K562 treated with DMSO at 1 percent for 24 hours (cell line): ENCODE results near the gene PSME2. TPM values are rescaled to one million over a fixed set of nuclear protein-coding genes. Genes with fewer than 3 reads are reported as not detected.

Experiments used
- total RNA-seq: library from RNA; unstranded; fragments of 300-600 nt; gene quantifications from 2 replicates; pipeline ENCODE4 v1.2.3, GENCODE V29; 2022; ENCODE audit warnings: low read depth; ENCODE audit not compliant: insufficient read depth

Gene PSME2
- total RNA-seq, 1 experiment from 2014 or later, result 119 TPM

Other genes with a start within 250 kb of the PSME2 start
- gene DHRS4, start 192.8 kb downstream of the PSME2 start, total RNA-seq, result 35.2 and 36.2 TPM in 2 replicates
- gene DHRS4L2, start 157.7 kb downstream of the PSME2 start, total RNA-seq, result 12.8 and 14.9 TPM in 2 replicates
- gene CARMIL3, start 94.6 kb downstream of the PSME2 start, total RNA-seq, result 0.16 TPM in 1 of 2 replicates, not detected in the other
- not detected in 2 replicates for gene CPNE6, start 75.0 kb downstream of the PSME2 start, total RNA-seq
- 150 and 160 TPM in 2 replicates for gene PCK2, start 52.3 kb downstream of the PSME2 start, total RNA-seq
- 52.3 and 59.5 TPM in 2 replicates for gene DCAF11, start 31.8 kb downstream of the PSME2 start, total RNA-seq
- gene NRL, start 31.7 kb downstream of the PSME2 start, total RNA-seq, result 1.6 and 2.8 TPM in 2 replicates
- gene FITM1, start 16.0 kb downstream of the PSME2 start, total RNA-seq, result 0.50 TPM in 1 of 2 replicates, not detected in the other
- gene PSME1, start 10.4 kb downstream of the PSME2 start, total RNA-seq, result 169 and 181 TPM in 2 replicates
- gene EMC9, start 5.0 kb downstream of the PSME2 start, total RNA-seq, result 55.6 TPM in 2 replicates
- gene RNF31, start 888 bp upstream of the PSME2 start, total RNA-seq, result 34.5 and 41.7 TPM in 2 replicates
- 11.9 and 14.2 TPM in 2 replicates for gene IRF9, start 14.7 kb upstream of the PSME2 start, total RNA-seq
- gene REC8, start 25.5 kb upstream of the PSME2 start, total RNA-seq, result 1.7 and 2.6 TPM in 2 replicates
- 16.3 and 21.4 TPM in 2 replicates for gene IPO4, start 42.2 kb upstream of the PSME2 start, total RNA-seq
- gene TM9SF1, start 48.8 kb upstream of the PSME2 start, total RNA-seq, result 22.1 and 25.4 TPM in 2 replicates
- 0.96 TPM in 1 of 2 replicates, not detected in the other for gene TSSK4, start 59.1 kb upstream of the PSME2 start, total RNA-seq
- 63.2 and 63.8 TPM in 2 replicates for gene CHMP4A, start 66.9 kb upstream of the PSME2 start, total RNA-seq
- 16.9 and 17.9 TPM in 2 replicates for gene MDP1, start 69.5 kb upstream of the PSME2 start, total RNA-seq
- gene NEDD8, start 85.8 kb upstream of the PSME2 start, total RNA-seq, result 144 and 171 TPM in 2 replicates
- 56.8 and 59.4 TPM in 2 replicates for gene GMPR2, start 86.3 kb upstream of the PSME2 start, total RNA-seq
- 21.0 and 28.8 TPM in 2 replicates for gene TINF2, start 96.0 kb upstream of the PSME2 start, total RNA-seq
- gene TGM1, start 116.6 kb upstream of the PSME2 start, total RNA-seq, result 1.5 and 3.1 TPM in 2 replicates
- 24.9 and 28.0 TPM in 2 replicates for gene RABGGTA, start 125.0 kb upstream of the PSME2 start, total RNA-seq
- 41.0 and 43.3 TPM in 2 replicates for gene DHRS1, start 153.2 kb upstream of the PSME2 start, total RNA-seq
- gene NOP9, start 153.2 kb upstream of the PSME2 start, total RNA-seq, result 9.2 and 10.5 TPM in 2 replicates
- gene CIDEB, start 161.4 kb upstream of the PSME2 start, total RNA-seq, result not detected in 2 replicates
- gene LTB4R2, start 163.5 kb upstream of the PSME2 start, total RNA-seq, result 5.2 and 5.8 TPM in 2 replicates
- 8.1 and 11.2 TPM in 2 replicates for gene LTB4R, start 164.9 kb upstream of the PSME2 start, total RNA-seq
- gene ADCY4, start 188.5 kb upstream of the PSME2 start, total RNA-seq, result not detected in 2 replicates
- gene RIPK3, start 193.4 kb upstream of the PSME2 start, total RNA-seq, result 0.35 and 0.89 TPM in 2 replicates
- 1.5 and 1.8 TPM in 2 replicates for gene NFATC4, start 221.6 kb upstream of the PSME2 start, total RNA-seq